Endothelial cell of umbilical vein (primary cell): ENCODE data around the gene ADRA2C. TPM values are rescaled to one million over a fixed set of nuclear protein-coding genes. Genes with fewer than 3 reads are reported as not detected.

Experiments
- BruUV-seq: library from RNA; stranded (reverse); fragments of 400-500 nt; replicated peaks from 2 replicates; lab custom pipeline; 2021; lab: Mats Ljungman, UMichigan
- CTCF ChIA-PET: fragments of 300-600, 350-600 bp; sonication (Branson Sonifier 250); formaldehyde crosslinking; loops from one replicate; lab custom pipeline; 2021; ENCODE audit warnings: antibody characterized with exemption, inconsistent platforms; lab: Charles Lee
- POLR2A ChIA-PET: fragments of 300-600, 350-600 bp; sonication (Branson Sonifier 250); formaldehyde crosslinking; loops from one replicate; lab custom pipeline; 2021; ENCODE audit warnings: antibody characterized with exemption, inconsistent platforms; lab: Charles Lee
- DNase-seq: peaks from one replicate; pipeline ENCODE4 v3.0.0-alpha.2; 2011; ENCODE audit warnings: low read depth, low spot score
- FAIRE-seq: peaks from 2 replicates; lab custom pipeline; 2011; peaks lifted over from hg19 to GRCh38; lab: Jason Lieb, UNC
- H2AFZ ChIP-seq: 2 replicates; pipeline ENCODE4 v1.6.0; 2012; ENCODE audit warnings: low read depth, low read length, control low read depth, inconsistent platforms
- H3K27ac ChIP-seq: 2 replicates; pipeline ENCODE4 v1.5.1; 2011; ENCODE audit warnings: low read depth, mild to moderate bottlenecking, control low read depth, low read length, moderate library complexity; ENCODE audit not compliant: insufficient read depth
- H3K27me3 ChIP-seq, 2 experiments: 2 replicates each; pipeline versions ENCODE4 v1.6.0 to v1.6.1; 2011; ENCODE audit warnings: low read length in 2 of 2, mixed read lengths in 1 of 2; ENCODE audit not compliant: control insufficient read depth in 2 of 2, insufficient read depth in 2 of 2
- H3K36me3 ChIP-seq, 2 experiments: 2 replicates in 1 of 2; 3 replicates in 1 of 2; pipeline ENCODE4 v1.5.1; 2011; ENCODE audit warnings: low read length in 2 of 2, mild to moderate bottlenecking in 1 of 2, moderate library complexity in 1 of 2; ENCODE audit not compliant: control insufficient read depth in 2 of 2, insufficient read depth in 2 of 2; ENCODE audit errors: extremely low read depth in 1 of 2
- H3K4me1 ChIP-seq: 3 replicates; pipeline ENCODE4 v1.5.1; 2011; ENCODE audit warnings: mild to moderate bottlenecking, low read length; ENCODE audit not compliant: control insufficient read depth, insufficient read depth; ENCODE audit errors: extremely low read depth
- H3K4me2 ChIP-seq: 2 replicates; pipeline ENCODE4 v1.6.1; 2011; ENCODE audit warnings: low read length, control low read depth, mixed read lengths; ENCODE audit not compliant: insufficient read depth
- H3K4me3 ChIP-seq, 3 experiments: fragments of 200-600 bp in 1 of 3; sonication (generic), shearing (Covaris generic) in 1 of 3; replicated peaks in 1 of 3; 2 replicates each; pipeline ENCODE4 v1.5.1; 2011 to 2016; ENCODE audit warnings: control low read depth in 3 of 3, low read length in 3 of 3, mild to moderate bottlenecking in 2 of 3, inconsistent platforms in 1 of 3, low read depth in 1 of 3, moderate library complexity in 1 of 3; ENCODE audit not compliant: insufficient read depth in 1 of 3
- H3K79me2 ChIP-seq: 2 replicates; pipeline ENCODE4 v1.6.0; 2012; ENCODE audit warnings: low read length, inconsistent platforms; ENCODE audit not compliant: control insufficient read depth, insufficient read depth
- H3K9ac ChIP-seq: replicated peaks from 2 replicates; pipeline ENCODE3; 2011; ENCODE audit warnings: low read length, control low read depth; ENCODE audit not compliant: insufficient read depth; ENCODE audit errors: extremely low read depth
- H3K9me1 ChIP-seq: replicated peaks from 3 replicates; pipeline ENCODE4 v1.6.0; 2011; ENCODE audit warnings: mild to moderate bottlenecking, low read length; ENCODE audit not compliant: control insufficient read depth, insufficient read depth; ENCODE audit errors: extremely low read depth
- H3K9me3 ChIP-seq: replicated peaks from 2 replicates; pipeline ENCODE4 v1.5.1; 2012; ENCODE audit warnings: low read length, inconsistent platforms; ENCODE audit not compliant: control insufficient read depth, insufficient read depth
- H4K20me1 ChIP-seq: replicated peaks from 2 replicates; pipeline ENCODE3; 2011; ENCODE audit warnings: mild to moderate bottlenecking, low read length; ENCODE audit not compliant: control insufficient read depth, insufficient read depth; ENCODE audit errors: extremely low read depth
- CTCF ChIP-seq, 2 donors: IDR thresholded peaks; 1 replicate in 1 of 2; 2 replicates in 1 of 2; pipeline ENCODE4 v1.5.1; 2011; ENCODE audit warnings: low read length in 2 of 2, mild to moderate bottlenecking in 2 of 2, moderate library complexity in 2 of 2, control low read depth in 1 of 2, inconsistent platforms in 1 of 2, low read depth in 1 of 2; ENCODE audit not compliant: insufficient read depth in 1 of 2; ENCODE audit errors: extremely low read depth in 1 of 2
- EZH2 ChIP-seq: IDR thresholded peaks from 2 replicates; pipeline ENCODE4 v1.6.1; 2012; ENCODE audit warnings: borderline replicate concordance, low read depth, mild to moderate bottlenecking, moderate library complexity, low read length, inconsistent platforms; ENCODE audit not compliant: severe bottlenecking
- FOS ChIP-seq: IDR thresholded peaks from 2 replicates; pipeline ENCODE4 v1.6.1; 2011; ENCODE audit warnings: mild to moderate bottlenecking, low read length, moderate library complexity, borderline replicate concordance; ENCODE audit not compliant: insufficient read depth
- JUN ChIP-seq: IDR thresholded peaks from 2 replicates; pipeline ENCODE4 v1.6.1; 2011; ENCODE audit warnings: borderline replicate concordance, low read depth; ENCODE audit not compliant: insufficient read length, insufficient read depth
- MAX ChIP-seq: IDR thresholded peaks from 2 replicates; pipeline ENCODE4 v1.6.1; 2011; ENCODE audit not compliant: insufficient read depth, insufficient read length
- MYC ChIP-seq: IDR thresholded peaks from one replicate; pipeline ENCODE4 v1.6.1; 2011; ENCODE audit warnings: mild to moderate bottlenecking, low read depth, low read length
- POLR2A ChIP-seq: IDR thresholded peaks from 2 replicates; pipeline ENCODE4 v1.6.1; 2012; ENCODE audit warnings: low read depth, mild to moderate bottlenecking, control low read depth, low read length
- POLR2AphosphoS5 ChIP-seq: IDR thresholded peaks from 2 replicates; pipeline ENCODE4 v1.6.1; 2012; ENCODE audit warnings: low read depth, mild to moderate bottlenecking, control low read depth, low read length, moderate library complexity; ENCODE audit not compliant: insufficient read depth
- dilution Hi-C: fragments of 300-500 bp; cut with MboI; formaldehyde crosslinking; loops from one replicate; pipeline ENCODE4 v1.15.0; 2019; ENCODE audit warnings: low sequenced_read_pairs; ENCODE audit not compliant: extremely low pct_ligation_motif_present
- intact Hi-C: fragments of 100-400 bp; cut with micrococcal nuclease; formaldehyde crosslinking; loops from one replicate; pipeline ENCODE4 v1.10.0; 2022
- polyA plus RNA-seq, 4 experiments: library from polyadenylated mRNA; depleted of rRNA in 3 of 4; stranded (reverse) in 3 of 4; unstranded in 1 of 4; fragments of >200 nt; gene quantifications; 2 replicates each; pipeline versions ENCODE4 v1.2.1 to v1.2.3, GENCODE V29; 2011 to 2012; ENCODE audit warnings: missing spikeins in 1 of 4
- total RNA-seq: library from RNA; stranded (reverse); gene quantifications from 2 replicates; pipeline ENCODE4 v1.2.3, GENCODE V29; 2021

Gene ADRA2C
- total and polyA plus RNA-seq, 2 donors (not counting 3 experiments of a cell fraction or from before 2014, with no cell fraction given), result 0.03 to 0.40 TPM

GRCh38 chr4:3812211-3812934, 46.2 kb downstream of the ADRA2C start:
- no peak overlapping the region for H2AFZ ChIP-seq
- ChIA-PET CTCF (no interaction called here), POLR2A (no interaction called here)
- no peak overlapping the region for H3K9ac ChIP-seq
- no peak for FAIRE-seq
- H3K36me3 ChIP-seq, result no peaks in the 10 kb centered on the region
- no TSS peak for BruUV-seq
- no peak overlapping the region for H3K4me3 ChIP-seq
- no peaks in the 10 kb centered on the region for H3K27me3 ChIP-seq
- H4K20me1 ChIP-seq, result no peaks in the 10 kb centered on the region
- no peaks in the 10 kb centered on the region for H3K9me3 ChIP-seq
- intact Hi-C loops (no loop called here), dilution Hi-C loops (no loop called here)
- no peaks in the 10 kb centered on the region for H3K4me1 ChIP-seq
- no peak overlapping the region for H3K4me2 ChIP-seq
- no peak for TF ChIP-seq POLR2AphosphoS5
- no peak for TF ChIP-seq FOS
- TF ChIP-seq CTCF (IDR thresholded peaks at IDR 0.05; ENCODE audit: extremely low read depth in 1 of 2, insufficient read depth in 1 of 2, low read depth in 1 of 2, low read length in 2 of 2), result no peak
- TF ChIP-seq MYC, result no peak
- TF ChIP-seq MAX, result no peak
- TF ChIP-seq EZH2, result no peak
- TF ChIP-seq POLR2A, result no peak
- no peak for TF ChIP-seq JUN
- H3K79me2 ChIP-seq, result no peaks in the 10 kb centered on the region
- DNase-seq, result no peak
- no peak overlapping the region for H3K27ac ChIP-seq
- no peaks in the 10 kb centered on the region for H3K9me1 ChIP-seq
